ENCODE results near the gene TTR.

The TTR gene

GRCh38 chr18:31592506-31593157 is 955 bp downstream of the TTR start:
- DNase-seq (ENCODE audit: low read depth in 1 of 2, low spot score in 1 of 2), result no peak
- no peak overlapping the region for H3K27ac ChIP-seq (replicated peaks)
- no peak overlapping the region for H3K4me3 ChIP-seq (replicated peaks; ENCODE audit: insufficient read depth, low read length)
- TF ChIP-seq SPI1 (IDR thresholded peaks at IDR 0.05; ENCODE audit: borderline replicate concordance, low read depth) (no peak), POLR2AphosphoS5 (IDR thresholded peaks at IDR 0.05; ENCODE audit: low read depth) (no peak), GABPA (IDR thresholded peaks at IDR 0.05; ENCODE audit: low read depth) (no peak), REST (IDR thresholded peaks at IDR 0.05; ENCODE audit: insufficient replicate concordance, low read depth) (no peak), CTCF (IDR thresholded peaks at IDR 0.05; ENCODE audit: insufficient read depth, low read length) (no peak)
- H3K27me3 ChIP-seq (ENCODE audit: insufficient read depth, poor library complexity, severe bottlenecking), result peaks cover 3% of the 10 kb centered on the region

- no peak overlapping the region for H3K4me3 ChIP-seq (replicated peaks; ENCODE audit: insufficient read depth, low read length)
- no peak overlapping the region for H3K27ac ChIP-seq (replicated peaks)
- H3K27me3 ChIP-seq (ENCODE audit: insufficient read depth, poor library complexity, severe bottlenecking), result peaks cover 3% of the 10 kb centered on the region
- DNase-seq (ENCODE audit: low read depth in 1 of 2, low spot score in 1 of 2), result no peak
- TF ChIP-seq CTCF (IDR thresholded peaks at IDR 0.05; ENCODE audit: insufficient read depth, low read length), result no peak
- TF ChIP-seq REST (IDR thresholded peaks at IDR 0.05; ENCODE audit: insufficient replicate concordance, low read depth), result no peak
- TF ChIP-seq SPI1 (IDR thresholded peaks at IDR 0.05; ENCODE audit: borderline replicate concordance, low read depth), result no peak
- no peak for TF ChIP-seq GABPA (IDR thresholded peaks at IDR 0.05; ENCODE audit: low read depth)
- no peak for TF ChIP-seq POLR2AphosphoS5 (IDR thresholded peaks at IDR 0.05; ENCODE audit: low read depth)
Observed at GRCh38 chr18:31595121-31595771, 3.6 kb downstream of the TTR start.

GRCh38 chr18:31596081-31596872 is 4.6 kb downstream of the TTR start:
- TF ChIP-seq GABPA (IDR thresholded peaks at IDR 0.05; ENCODE audit: low read depth) (no peak), CTCF (IDR thresholded peaks at IDR 0.05; ENCODE audit: insufficient read depth, low read length) (no peak), REST (IDR thresholded peaks at IDR 0.05; ENCODE audit: insufficient replicate concordance, low read depth) (no peak), POLR2AphosphoS5 (IDR thresholded peaks at IDR 0.05; ENCODE audit: low read depth) (no peak), SPI1 (IDR thresholded peaks at IDR 0.05; ENCODE audit: borderline replicate concordance, low read depth) (no peak)
- no peak overlapping the region for H3K4me3 ChIP-seq (replicated peaks; ENCODE audit: insufficient read depth, low read length)
- H3K27ac ChIP-seq (replicated peaks), result no peak overlapping the region
- no peak for DNase-seq (ENCODE audit: low read depth in 1 of 2, low spot score in 1 of 2)
- H3K27me3 ChIP-seq (ENCODE audit: insufficient read depth, poor library complexity, severe bottlenecking), result peaks cover 3% of the 10 kb centered on the region

Data from HL-60 (cell line).